Testis (tissue), 3 donors: ENCODE data around the gene ADAM12. TPM values are rescaled to one million over a fixed set of nuclear protein-coding genes. Genes with fewer than 3 reads are reported as not detected.

Source experiments
- DNase-seq: peaks from one replicate; pipeline ENCODE4 v3.0.0-alpha.2; 2019
- H3K27ac ChIP-seq, 2 donors: fragments of 200-600 bp; sonication (generic); one replicate each; pipeline ENCODE4 v1.5.1; 2019
- H3K27me3 ChIP-seq: fragments of 200-600 bp; sonication (generic); one replicate; pipeline ENCODE4 v1.5.1; 2019
- H3K36me3 ChIP-seq: fragments of 200-600 bp; sonication (generic); one replicate; pipeline ENCODE4 v1.5.1; 2017; ENCODE audit warnings: low read depth; ENCODE audit errors: missing control alignments
- H3K4me1 ChIP-seq: fragments of 200-600 bp; sonication (generic); one replicate; pipeline ENCODE4 v1.5.1; 2019
- H3K4me3 ChIP-seq, 2 donors: fragments of 200-600 bp; sonication (generic); one replicate each; pipeline ENCODE4 v1.5.1; 2017 to 2019
- H3K9me3 ChIP-seq: fragments of 200-600 bp; sonication (generic); one replicate; pipeline ENCODE4 v1.5.1; 2017
- CTCF ChIP-seq, 3 experiments: fragments of 450-650 bp in 2 of 3; fragments of 200-600 bp in 1 of 3; sonication (generic) in 1 of 3; IDR thresholded peaks; one replicate each; pipeline ENCODE4 v1.5.1; 2016 to 2019; ENCODE audit warnings: antibody characterized with exemption in 3 of 3, mild to moderate bottlenecking in 2 of 3, moderate library complexity in 1 of 3
- POLR2A ChIP-seq: fragments of 450-650 bp; IDR thresholded peaks from one replicate; pipeline ENCODE4 v1.6.1; 2017; ENCODE audit warnings: antibody characterized with exemption, mild to moderate bottlenecking, moderate library complexity
- WGBS, 2 donors: methylation state at CpG; one replicate each; pipeline ENCODE4 v1.1.5; 2018; 5-methylcytosine and 5-hydroxymethylcytosine counted together
- intact Hi-C: fragments of 100-400 bp; cut with DNase I; formaldehyde crosslinking; loops from one replicate; pipeline ENCODE4 v1.15.1; 2023; ENCODE audit warnings: low total_unique reads
- polyA plus RNA-seq: library from polyadenylated mRNA; stranded (reverse); fragments of 350-450 nt; fragmentation: Illumina TruSeq; extraction: RNeasy Lipid Tissue Mini Kit (QIAGEN cat#74804); gene quantifications from one replicate; pipeline ENCODE4 v1.2.3, GENCODE V29; 2014; ENCODE audit warnings: low read depth, low replicate concordance; ENCODE audit not compliant: insufficient read depth
- total RNA-seq, 2 donors: library from RNA; depleted of rRNA; stranded (reverse); fragments of >200 nt; gene quantifications; one replicate each; pipeline ENCODE4 v1.2.3, GENCODE V29; 2016

The ADAM12 gene
- total and polyA plus RNA-seq, 3 donors from 2014 or later = 2.8 to 9.2 (median 6.1) TPM

- Histone ChIP-seq H3K9me3 (no peaks in the 10 kb centered on the region), H3K4me1 (no peaks in the 10 kb centered on the region), H3K27me3 (no peaks in the 10 kb centered on the region), H3K4me3 (no peak overlapping the region), H3K27ac (no peak overlapping the region), H3K36me3 (no peaks in the 10 kb centered on the region)
- intact Hi-C loops = no loop called here
- WGBS, 2 donors = 92% methylated on average over 5 of the region's 5 CpGs
- no peak for TF ChIP-seq POLR2A
- no peak for TF ChIP-seq CTCF (IDR thresholded peaks at IDR 0.05)
- no peak for DNase-seq
These were observed 36.8 kb upstream of the ADAM12 start for GRCh38 chr10:126425032-126425431.

DNA sequence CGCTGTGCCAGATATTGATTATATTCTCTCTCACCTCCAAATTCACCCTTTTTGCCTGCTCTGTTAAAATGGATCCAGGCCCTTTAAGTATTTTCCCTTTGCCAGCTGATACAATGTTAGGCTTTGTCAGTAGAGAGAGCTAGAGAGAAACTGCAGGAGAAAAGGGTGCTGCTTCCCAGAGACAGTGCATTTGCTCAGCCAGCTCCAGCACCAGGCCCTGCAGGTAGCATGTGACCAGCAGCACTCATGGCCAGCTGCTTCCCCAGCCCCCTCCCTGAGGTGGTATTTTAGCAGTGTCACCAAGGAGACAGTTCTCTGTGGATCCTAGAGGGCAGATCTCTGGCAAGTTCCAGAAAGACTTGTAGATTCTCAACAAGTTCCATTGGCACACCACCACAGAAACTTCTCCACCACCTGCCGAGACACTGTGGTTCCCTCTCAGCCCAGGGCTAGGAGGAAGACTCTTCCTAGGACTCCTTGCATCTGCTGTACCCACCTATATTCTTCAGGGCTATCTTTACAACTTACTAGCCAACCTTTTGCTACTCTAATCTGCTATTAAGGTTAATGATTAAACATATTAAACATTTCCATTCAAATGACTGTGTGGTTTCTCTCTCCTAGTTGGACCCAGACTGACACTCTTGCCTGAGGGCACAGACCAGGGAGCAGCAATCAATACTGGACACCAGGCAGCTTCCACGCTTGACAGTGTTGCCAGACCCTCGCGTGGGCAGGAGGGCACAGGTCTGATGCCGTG is 35.6 kb upstream of the ADAM12 start:
- TF ChIP-seq CTCF (IDR thresholded peaks at IDR 0.05) = no peak
- TF ChIP-seq POLR2A = no peak
- H3K4me3 ChIP-seq = no peak overlapping the region
- no peaks in the 10 kb centered on the region for H3K4me1 ChIP-seq
- no peaks in the 10 kb centered on the region for H3K9me3 ChIP-seq
- 92% methylated on average over 6 of the region's 6 CpGs for whole genome bisulfite sequencing, 2 donors
- no peaks in the 10 kb centered on the region for H3K27me3 ChIP-seq
- DNase-seq = no peak
- no peaks in the 10 kb centered on the region for H3K36me3 ChIP-seq
- intact Hi-C loops = no loop called here
- no peak overlapping the region for H3K27ac ChIP-seq

- DNase-seq = no peak
- intact Hi-C loops = no loop called here
- no peaks in the 10 kb centered on the region for H3K9me3 ChIP-seq
- H3K4me3 ChIP-seq = no peak overlapping the region
- H3K4me1 ChIP-seq = no peaks in the 10 kb centered on the region
- H3K27ac ChIP-seq = no peak overlapping the region
- WGBS, 2 donors = 88% methylated on average over 1 of the region's 1 CpG
- H3K36me3 ChIP-seq = no peaks in the 10 kb centered on the region
- H3K27me3 ChIP-seq = no peaks in the 10 kb centered on the region
- no peak for TF ChIP-seq POLR2A
- no peak for TF ChIP-seq CTCF (IDR thresholded peaks at IDR 0.05)
These were observed 34.3 kb upstream of the ADAM12 start for GRCh38 chr10:126422567-126422966.

- Histone ChIP-seq H3K36me3 (no peaks in the 10 kb centered on the region), H3K4me3 (no peak overlapping the region), H3K4me1 (no peaks in the 10 kb centered on the region), H3K27ac (no peak overlapping the region), H3K9me3 (no peaks in the 10 kb centered on the region), H3K27me3 (no peaks in the 10 kb centered on the region)
- intact Hi-C loops = no loop called here
- WGBS, 2 donors = 81% methylated on average over 10 of the region's 10 CpGs
- no peak for DNase-seq
- TF ChIP-seq CTCF (IDR thresholded peaks at IDR 0.05) = no peak
- TF ChIP-seq POLR2A = no peak
These were observed 33.5 kb upstream of the ADAM12 start for GRCh38 chr10:126421756-126422256.
